ENCODE results near the gene ETFRF1. TPM values are rescaled to one million over a fixed set of nuclear protein-coding genes. Genes with fewer than 3 reads are reported as not detected.

The ETFRF1 gene, protein sequence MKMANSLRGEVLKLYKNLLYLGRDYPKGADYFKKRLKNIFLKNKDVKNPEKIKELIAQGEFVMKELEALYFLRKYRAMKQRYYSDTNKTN
- total RNA-seq, result 10 to 100 TPM; 11.4 to 13.1 TPM

DNA sequence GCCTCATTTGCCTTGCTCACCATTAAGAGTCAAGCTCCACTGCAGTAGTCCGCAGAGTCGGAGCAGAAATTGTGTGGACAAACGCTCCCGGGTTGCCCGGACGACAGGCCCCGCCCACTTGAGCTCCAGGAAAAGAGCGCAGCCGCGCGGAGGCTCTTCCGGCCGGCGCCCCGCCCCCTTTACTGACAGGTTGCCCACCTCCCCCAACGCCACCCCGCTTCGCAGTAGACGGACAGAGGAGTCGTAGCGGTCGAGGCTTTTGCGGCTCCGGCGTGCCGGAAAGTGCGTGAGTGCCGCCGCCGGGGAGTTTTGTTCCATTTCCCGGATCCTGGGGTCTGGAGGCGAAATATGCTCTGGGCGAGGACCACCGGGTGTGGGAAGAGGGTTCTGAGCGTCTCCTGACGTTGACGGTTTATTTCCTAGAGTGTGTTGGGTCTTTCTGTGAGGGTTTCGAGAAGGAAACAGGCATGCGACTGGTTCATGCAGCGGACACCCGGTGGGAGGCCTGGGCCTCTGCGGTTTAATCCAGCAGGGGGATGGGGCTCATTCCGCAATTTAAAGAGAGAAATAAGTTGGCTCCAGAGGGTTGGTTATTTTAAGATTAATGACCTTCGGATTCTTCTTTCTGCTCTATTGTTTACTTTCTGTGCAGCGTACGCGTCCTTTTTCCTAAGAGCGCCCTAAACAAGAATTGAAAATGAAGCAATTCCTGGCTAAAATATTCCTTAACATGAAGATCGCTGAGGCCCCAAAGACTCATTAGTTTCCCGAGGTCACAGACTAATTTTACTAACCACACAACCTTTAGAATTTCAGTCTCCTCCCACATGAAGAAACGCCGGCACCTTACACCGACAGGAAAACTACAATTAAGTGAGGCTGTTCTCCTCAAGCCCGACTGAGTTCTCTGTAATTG is at the start of gene ETFRF1, which contains the start of gene DNAI7:
Gene ETFRF1 (plus strand): TSS at position 182 of the 916 bp plus-strand sequence. CDS start 8,720 bp downstream, outside the sequence.
Gene DNAI7 (minus strand): TSS at position 105 of the 916 bp plus-strand sequence. CDS start 82 bp downstream, at position 23.
- CTCF ChIA-PET, result interaction anchor here (1.9 kb wide), 1 partner anchor 40 kb away, joined by 6 read pairs; no protein-coding TSS in a partner anchor
- Mint-ChIP-seq H3K4me1 (ENCODE audit: low read depth) (peaks cover 22% of the 10 kb centered on the region), H3K9me3 (no peaks in the 10 kb centered on the region), H3K4me3 (peak within 1 kb of the TSS; percentile 98), H3K27me3 (ENCODE audit: low read depth) (no peaks in the 10 kb centered on the region), H3K27ac (peak within 1 kb of the TSS; percentile 94), H3K36me3 (ENCODE audit: low read depth) (peaks cover 5% of the 10 kb centered on the region)
- intact Hi-C loops (cut with micrococcal nuclease), result loop anchor here (1.0 to 2.0 kb wide), 6 partner anchors 8 to 197 kb away; partner anchors contain the start of gene KRAS
- peak; percentile 94 for DNase-seq

DNA sequence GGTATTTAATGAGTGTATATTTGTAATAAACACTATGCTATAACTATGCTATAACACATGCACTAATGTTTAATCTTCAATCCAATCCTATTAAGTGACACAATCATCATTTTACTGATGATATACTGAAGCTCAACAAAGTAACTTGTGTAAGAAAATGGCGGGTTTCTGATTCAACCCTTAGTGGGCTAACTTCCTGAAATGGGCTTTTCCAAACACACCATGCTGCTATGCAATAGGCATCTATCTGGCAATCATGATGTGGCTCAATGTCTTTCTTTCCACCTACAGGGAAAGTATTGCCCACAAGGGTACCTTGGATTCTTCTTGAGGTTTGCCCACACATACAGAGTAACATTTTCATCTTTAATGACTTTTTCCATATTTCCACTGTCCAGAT is 48.4 kb upstream of the ETFRF1 start:
- intact Hi-C loops (cut with micrococcal nuclease), result no loop called here
- no peaks in the 10 kb centered on the region for H3K27me3 Mint-ChIP-seq (ENCODE audit: low read depth)
- no peak overlapping the region for H3K27ac Mint-ChIP-seq
- H3K4me3 Mint-ChIP-seq, result no peak overlapping the region
- H3K4me1 Mint-ChIP-seq (ENCODE audit: low read depth), result no peaks in the 10 kb centered on the region
- no peak for DNase-seq
- no peaks in the 10 kb centered on the region for H3K36me3 Mint-ChIP-seq (ENCODE audit: low read depth)
- no peaks in the 10 kb centered on the region for H3K9me3 Mint-ChIP-seq
- CTCF ChIA-PET, result no interaction called here

DNA sequence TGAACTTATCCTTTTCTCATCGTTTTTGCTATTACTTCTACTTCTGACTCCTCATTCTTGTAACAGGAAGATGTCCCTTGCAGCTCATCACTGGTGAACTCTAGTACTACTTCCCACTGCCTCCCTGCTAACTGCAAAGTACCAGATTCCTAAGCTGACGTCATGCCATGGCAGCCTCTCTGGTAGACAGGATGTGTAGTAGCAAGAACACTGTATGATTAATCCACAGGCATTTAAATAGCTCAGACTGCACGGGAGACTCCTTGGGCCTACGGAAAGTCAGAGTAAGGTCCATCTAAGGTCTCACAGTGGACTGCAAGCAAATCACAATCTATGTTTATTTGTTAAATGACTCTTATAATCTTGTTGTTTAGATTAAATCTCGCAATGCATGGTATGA is 43.6 kb upstream of the ETFRF1 start:
- Mint-ChIP-seq H3K4me3 (no peak overlapping the region), H3K4me1 (ENCODE audit: low read depth) (peaks cover 6% of the 10 kb centered on the region), H3K9me3 (no peaks in the 10 kb centered on the region), H3K27me3 (ENCODE audit: low read depth) (no peaks in the 10 kb centered on the region), H3K27ac (no peak overlapping the region), H3K36me3 (ENCODE audit: low read depth) (no peaks in the 10 kb centered on the region)
- CTCF ChIA-PET, result interaction anchor here (1.1 to 2.3 kb wide), 6 partner anchors 9 to 299 kb away, joined by 3 to 7 read pairs (median 5); no protein-coding TSS in a partner anchor
- intact Hi-C loops (cut with micrococcal nuclease), result no loop called here
- no peak for DNase-seq

DNA sequence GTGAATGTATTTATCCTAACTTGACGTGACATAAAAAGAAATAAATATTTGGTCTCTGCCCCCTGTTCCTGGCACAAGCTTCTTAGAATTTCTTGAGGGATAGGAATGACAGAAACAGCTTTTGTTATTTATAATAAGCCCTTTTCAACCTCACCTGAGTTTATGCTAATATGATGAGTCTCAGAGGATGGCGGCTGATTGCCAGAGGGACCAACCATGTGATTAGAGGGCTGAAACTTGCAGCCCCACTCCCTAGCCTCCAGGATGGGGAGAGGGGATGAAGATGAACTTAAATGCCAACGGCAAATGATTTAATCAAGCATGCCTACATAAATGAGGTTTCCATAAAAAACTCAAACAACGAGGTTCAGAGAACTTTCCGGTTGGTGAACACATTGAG is 43.0 kb upstream of the ETFRF1 start:
- Mint-ChIP-seq H3K4me3 (no peak overlapping the region), H3K36me3 (ENCODE audit: low read depth) (no peaks in the 10 kb centered on the region), H3K27me3 (ENCODE audit: low read depth) (no peaks in the 10 kb centered on the region), H3K4me1 (ENCODE audit: low read depth) (peaks cover 6% of the 10 kb centered on the region), H3K27ac (no peak overlapping the region), H3K9me3 (no peaks in the 10 kb centered on the region)
- intact Hi-C loops (cut with micrococcal nuclease), result no loop called here
- no peak for DNase-seq
- CTCF ChIA-PET, result interaction anchor here (1.0 to 2.3 kb wide), 8 partner anchors 9 to 300 kb away, joined by 3 to 7 read pairs (median 4); no protein-coding TSS in a partner anchor

DNA sequence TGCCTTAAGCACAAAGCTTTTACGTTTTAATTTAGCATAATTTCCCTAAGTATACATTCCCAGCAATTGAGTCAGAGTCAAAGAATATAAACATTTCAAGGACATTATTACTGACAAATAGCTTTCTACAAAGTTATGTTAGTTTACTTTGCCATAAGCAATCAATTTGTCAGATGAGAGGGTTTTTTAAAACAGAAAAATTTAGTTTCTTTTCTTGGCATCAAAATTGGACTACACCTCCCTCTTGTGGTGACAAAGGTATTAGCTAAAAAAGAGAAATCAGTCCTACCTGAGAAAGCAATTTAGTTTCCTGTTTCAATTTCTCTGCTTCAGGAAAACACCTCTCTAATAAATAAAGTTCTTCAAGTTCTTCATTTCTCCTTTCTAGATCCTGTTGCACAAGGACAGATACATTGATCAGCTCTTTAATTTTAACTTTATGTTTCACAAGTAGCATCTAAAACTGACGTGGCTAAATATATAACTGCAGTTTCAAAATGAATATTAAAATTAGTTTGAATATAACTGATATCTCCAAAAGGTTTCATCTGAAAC is 39.9 kb upstream of the ETFRF1 start:
- no peak for DNase-seq
- Mint-ChIP-seq H3K4me3 (no peak overlapping the region), H3K36me3 (ENCODE audit: low read depth) (no peaks in the 10 kb centered on the region), H3K4me1 (ENCODE audit: low read depth) (peaks cover 6% of the 10 kb centered on the region), H3K27ac (no peak overlapping the region), H3K9me3 (no peaks in the 10 kb centered on the region), H3K27me3 (ENCODE audit: low read depth) (no peaks in the 10 kb centered on the region)
- CTCF ChIA-PET, result interaction anchor here (0.6 to 2.6 kb wide), 24 partner anchors 10 to 414 kb away, joined by 3 to 15 read pairs (median 3); partner anchors contain the start of genes DNAI7 and ETFRF1
- intact Hi-C loops (cut with micrococcal nuclease), result loop anchor here (1.0 to 2.0 kb wide), 7 partner anchors 24 to 303 kb away; no protein-coding TSS in a partner anchor

DNA sequence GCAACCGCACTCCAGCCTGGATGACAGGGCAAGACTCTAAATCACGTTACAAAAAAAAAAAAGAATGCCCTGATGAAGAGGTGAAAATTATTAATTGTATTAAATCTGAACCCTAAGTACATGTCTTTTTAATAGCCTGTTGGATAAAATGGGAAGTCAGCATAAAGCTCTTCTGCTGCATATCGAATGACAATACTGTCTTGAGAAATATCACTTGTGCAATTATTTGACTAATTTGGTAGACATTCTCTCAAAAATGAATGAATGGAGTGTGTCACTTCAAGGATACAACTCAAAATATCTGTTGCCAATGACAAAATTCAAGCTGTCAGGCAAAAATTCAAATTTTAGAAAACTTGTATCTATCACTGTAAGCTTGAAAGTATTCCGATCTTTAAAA is 39.0 kb upstream of the ETFRF1 start:
- intact Hi-C loops (cut with micrococcal nuclease), result no loop called here
- CTCF ChIA-PET, result interaction anchor here (0.7 to 2.6 kb wide), 7 partner anchors 11 to 322 kb away, joined by 3 to 10 read pairs (median 6); no protein-coding TSS in a partner anchor
- Mint-ChIP-seq H3K4me3 (no peak overlapping the region), H3K4me1 (ENCODE audit: low read depth) (peaks cover 6% of the 10 kb centered on the region), H3K27me3 (ENCODE audit: low read depth) (no peaks in the 10 kb centered on the region), H3K36me3 (ENCODE audit: low read depth) (no peaks in the 10 kb centered on the region), H3K9me3 (no peaks in the 10 kb centered on the region), H3K27ac (no peak overlapping the region)
- DNase-seq, result no peak

DNA sequence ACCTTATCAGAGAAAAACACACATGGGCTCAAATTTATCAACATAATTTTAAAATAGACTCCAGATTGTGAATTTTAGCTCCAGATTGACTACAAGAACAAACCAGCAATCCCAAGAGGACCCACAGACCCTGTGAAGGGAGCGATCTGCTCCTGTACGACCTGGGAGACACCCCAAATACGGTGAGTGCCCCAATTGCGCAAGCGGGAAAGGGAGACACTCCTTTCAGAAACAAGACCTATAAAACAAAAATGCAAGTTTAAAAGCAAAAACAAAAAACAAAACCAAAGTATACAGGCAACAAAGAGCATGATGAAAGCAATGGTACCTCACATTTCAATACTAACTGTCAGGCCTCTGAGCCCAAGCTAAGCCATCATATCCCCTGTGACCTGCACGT is 32.2 kb upstream of the ETFRF1 start:
- Mint-ChIP-seq H3K4me1 (ENCODE audit: low read depth) (no peaks in the 10 kb centered on the region), H3K27ac (no peak overlapping the region), H3K36me3 (ENCODE audit: low read depth) (no peaks in the 10 kb centered on the region), H3K9me3 (no peaks in the 10 kb centered on the region), H3K27me3 (ENCODE audit: low read depth) (no peaks in the 10 kb centered on the region), H3K4me3 (no peak overlapping the region)
- CTCF ChIA-PET, result interaction anchor here (1.3 kb wide), 1 partner anchor 225 kb away, joined by 5 read pairs; no protein-coding TSS in a partner anchor
- intact Hi-C loops (cut with micrococcal nuclease), result no loop called here
- DNase-seq, result no peak

DNA sequence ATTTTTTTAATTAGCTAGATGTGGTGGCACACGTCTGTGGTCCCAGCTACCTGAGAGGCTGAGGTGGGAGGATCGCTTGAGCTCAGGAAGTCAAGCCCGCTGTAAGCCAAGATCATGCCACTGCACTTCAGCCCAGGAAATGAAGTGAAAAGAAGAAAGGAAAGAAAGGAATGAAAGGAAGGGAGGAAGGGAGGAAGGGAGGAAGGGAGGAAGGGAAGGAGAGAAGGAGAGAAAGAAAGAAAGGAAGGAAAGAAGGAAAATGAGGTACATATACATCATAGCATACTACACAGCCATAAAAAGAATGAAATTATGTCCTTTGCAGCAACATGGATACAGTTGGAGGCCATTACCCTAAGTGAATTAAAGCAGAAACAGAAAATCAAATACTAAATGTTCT is 12.3 kb upstream of the ETFRF1 start:
- intact Hi-C loops (cut with micrococcal nuclease), result no loop called here
- Mint-ChIP-seq H3K9me3 (peaks cover 4% of the 10 kb centered on the region), H3K27ac (no peak overlapping the region), H3K4me1 (ENCODE audit: low read depth) (peaks cover 17% of the 10 kb centered on the region), H3K36me3 (ENCODE audit: low read depth) (no peaks in the 10 kb centered on the region), H3K4me3 (no peak overlapping the region), H3K27me3 (ENCODE audit: low read depth) (no peaks in the 10 kb centered on the region)
- DNase-seq, result no peak
- CTCF ChIA-PET, result interaction anchor here (0.7 to 0.9 kb wide), 2 partner anchors 205 to 254 kb away, joined by 3 read pairs; no protein-coding TSS in a partner anchor

DNA sequence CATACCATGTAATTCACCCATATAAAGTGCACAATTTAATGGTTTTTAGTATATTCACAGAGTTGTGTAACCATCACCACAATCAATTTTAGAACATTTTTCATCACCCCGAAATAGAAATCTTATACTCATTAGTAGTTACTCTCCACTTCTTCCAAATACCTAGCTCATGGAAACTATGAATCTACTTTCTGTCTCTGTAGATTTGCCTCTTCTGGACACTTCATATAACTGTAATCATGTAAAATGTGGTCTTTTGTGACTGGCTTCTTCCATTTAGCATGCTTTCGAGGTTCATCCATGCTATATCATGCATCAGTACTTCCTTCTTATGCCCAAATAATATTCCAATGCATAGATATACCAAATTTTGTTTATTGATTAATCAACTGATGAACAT is 10.9 kb upstream of the ETFRF1 start:
- H3K4me1 Mint-ChIP-seq (ENCODE audit: low read depth), result peaks cover 18% of the 10 kb centered on the region
- no peak for DNase-seq
- no peak overlapping the region for H3K27ac Mint-ChIP-seq
- no peak overlapping the region for H3K4me3 Mint-ChIP-seq
- H3K9me3 Mint-ChIP-seq, result peaks cover 4% of the 10 kb centered on the region
- intact Hi-C loops (cut with micrococcal nuclease), result no loop called here
- CTCF ChIA-PET, result interaction anchor here (1.0 kb wide), 1 partner anchor 204 kb away, joined by 4 read pairs; no protein-coding TSS in a partner anchor
- H3K36me3 Mint-ChIP-seq (ENCODE audit: low read depth), result no peaks in the 10 kb centered on the region
- H3K27me3 Mint-ChIP-seq (ENCODE audit: low read depth), result no peaks in the 10 kb centered on the region

DNA sequence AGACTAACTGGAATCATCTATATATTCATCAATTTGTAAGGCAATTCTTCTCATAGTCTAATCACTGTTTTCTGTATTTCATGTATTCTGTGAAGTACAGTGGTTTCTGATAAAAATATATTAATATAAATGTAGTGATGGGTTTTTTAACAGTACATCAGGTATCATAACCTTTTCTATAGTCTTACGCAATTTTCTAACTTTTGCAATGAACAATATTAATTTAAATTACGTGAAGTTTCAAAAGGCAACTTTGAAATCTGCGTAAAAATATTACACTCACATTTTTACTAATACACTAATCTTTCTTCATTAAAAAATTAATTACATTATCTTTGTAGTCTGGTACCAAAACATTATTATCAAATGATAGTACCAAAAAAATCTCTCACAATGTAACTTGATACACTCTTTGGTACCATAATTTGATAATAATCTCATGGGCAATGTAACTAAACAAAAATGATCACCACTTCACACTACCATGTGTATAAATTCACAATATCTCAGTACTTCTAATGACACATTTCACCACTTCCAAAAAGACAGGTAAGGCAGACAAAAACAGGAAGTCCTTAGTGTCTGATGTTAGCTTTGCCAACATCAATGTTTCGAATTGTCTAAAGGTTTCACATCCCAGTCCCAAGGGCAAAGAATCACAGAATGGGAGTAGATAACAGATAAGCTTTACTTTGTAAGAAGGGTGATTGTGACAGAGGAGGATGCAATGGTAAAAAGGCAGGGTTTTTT is 8.8 kb upstream of the ETFRF1 start:
- H3K4me3 Mint-ChIP-seq, result peak overlapping the region; percentile 73
- no peak for DNase-seq
- H3K36me3 Mint-ChIP-seq (ENCODE audit: low read depth), result no peaks in the 10 kb centered on the region
- no peaks in the 10 kb centered on the region for H3K27me3 Mint-ChIP-seq (ENCODE audit: low read depth)
- no peaks in the 10 kb centered on the region for H3K9me3 Mint-ChIP-seq
- peaks cover 18% of the 10 kb centered on the region for H3K4me1 Mint-ChIP-seq (ENCODE audit: low read depth)
- peak overlapping the region; percentile 77 for H3K27ac Mint-ChIP-seq
- intact Hi-C loops (cut with micrococcal nuclease), result loop anchor here (2.0 kb wide), 2 partner anchors 133 to 135 kb away; a partner anchor contains a TSS
- CTCF ChIA-PET, result interaction anchor here (0.5 to 1.7 kb wide), 3 partner anchors 31 to 846 kb away, joined by 3 to 5 read pairs (median 5); no protein-coding TSS in a partner anchor

DNA sequence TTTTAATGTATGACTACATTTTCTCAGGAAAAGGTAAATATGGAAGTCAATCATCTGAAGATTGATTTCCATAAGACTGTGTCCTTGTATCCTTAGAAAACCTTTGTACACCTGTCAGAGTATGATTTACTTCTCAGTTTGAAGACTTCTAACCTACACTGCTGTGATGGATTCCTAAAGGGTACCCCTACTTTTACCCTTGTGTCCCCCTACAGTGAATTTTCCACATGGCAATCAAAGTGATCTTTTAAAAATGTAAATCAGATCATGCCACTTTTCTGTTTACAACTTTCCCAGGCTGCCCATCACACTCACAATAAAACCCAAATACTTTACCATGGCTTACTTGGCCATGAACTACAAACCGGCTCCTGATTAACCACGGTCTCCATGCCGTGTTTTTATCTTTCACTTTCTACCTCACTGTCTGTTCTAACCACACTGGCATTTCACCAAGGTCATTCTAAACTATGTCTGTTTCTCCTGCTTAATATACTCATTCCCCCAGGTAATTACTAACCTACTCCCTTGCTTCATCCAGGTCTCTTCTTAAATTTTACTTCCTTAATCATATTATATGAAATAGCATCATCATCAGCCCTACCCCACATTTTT is 8.1 kb upstream of the ETFRF1 start:
- CTCF ChIA-PET, result interaction anchor here (0.5 to 1.7 kb wide), 3 partner anchors 32 to 845 kb away, joined by 3 to 5 read pairs (median 5); no protein-coding TSS in a partner anchor
- H3K4me1 Mint-ChIP-seq (ENCODE audit: low read depth), result peaks cover 18% of the 10 kb centered on the region
- intact Hi-C loops (cut with micrococcal nuclease), result loop anchor here (1.0 to 2.0 kb wide), 4 partner anchors 8 to 134 kb away; partner anchors contain the start of genes DNAI7 and ETFRF1
- H3K27ac Mint-ChIP-seq, result peak overlapping the region; percentile 77
- H3K4me3 Mint-ChIP-seq, result peak overlapping the region; percentile 73
- H3K36me3 Mint-ChIP-seq (ENCODE audit: low read depth), result no peaks in the 10 kb centered on the region
- no peaks in the 10 kb centered on the region for H3K9me3 Mint-ChIP-seq
- DNase-seq, result peak; percentile 37
- no peaks in the 10 kb centered on the region for H3K27me3 Mint-ChIP-seq (ENCODE audit: low read depth)
